ENCODE results near the gene PIP5KL1. TPM values are rescaled to one million over a fixed set of nuclear protein-coding genes. Genes with fewer than 3 reads are reported as not detected.

The PIP5KL1 gene
- polyA plus RNA-seq, 3 donors = 0.31 to 0.57 (median 0.39) TPM

GRCh38 chr9:127937388-127938297 lies 7.1 kb upstream of the PIP5KL1 start, which contains the start of gene DPM2:
Gene DPM2 (minus strand): TSS chr9:127937854. CDS start chr9:127937820, 34 bp downstream.
- WGBS (ENCODE audit: insufficient coverage) = 2% methylated on average over 44 of the region's 60 CpGs

More at GRCh38 chr9:127937388-127938297, 7.1 kb upstream of the PIP5KL1 start, which contains the start of gene DPM2:
- peak within 1 kb of the TSS; percentile 20 to 84 for H3K27ac ChIP-seq (ENCODE audit: low read depth in 1 of 2, low read length in 2 of 2)
- no peaks in the 10 kb centered on the region for H3K9me3 ChIP-seq (replicated peaks in 1 of 2; ENCODE audit: control insufficient read depth in 1 of 2, insufficient read depth in 1 of 2, low read length in 2 of 2)
- H3K27me3 ChIP-seq (ENCODE audit: control insufficient read depth in 2 of 2, insufficient read depth in 2 of 2, low read length in 2 of 2) = no peaks in the 10 kb centered on the region
- H3K4me1 ChIP-seq (ENCODE audit: control insufficient read depth in 1 of 2, insufficient read depth in 2 of 2, low read length in 2 of 2) = peaks cover 27 to 33% of the 10 kb centered on the region in 2 donors
- H3K4me3 Mint-ChIP-seq = peak within 1 kb of the TSS; percentile 95 to 100
- peaks cover 24% of the 10 kb centered on the region for H3K79me2 ChIP-seq (ENCODE audit: insufficient read depth, low read length)
- H3K27ac Mint-ChIP-seq = peak within 1 kb of the TSS; percentile 86 to 96 (median 93)
- no peak for TF ChIP-seq CTCF (IDR thresholded peaks at IDR 0.05)
- H2AFZ ChIP-seq (ENCODE audit: insufficient read depth, low read depth, low read length, poor library complexity, severe bottlenecking) = peak within 1 kb of the TSS; percentile 89
- peaks cover 16 to 36% of the 10 kb centered on the region in 2 donors for H3K36me3 Mint-ChIP-seq
- H3K9ac ChIP-seq (ENCODE audit: insufficient read depth, low read length, poor library complexity, severe bottlenecking) = peak within 1 kb of the TSS; percentile 68
- H4K20me1 ChIP-seq (ENCODE audit: insufficient read depth, low read length) = peaks cover 30% of the 10 kb centered on the region
- H3K4me1 Mint-ChIP-seq = peaks cover 39% of the 10 kb centered on the region
- H3K9me3 Mint-ChIP-seq = no peaks in the 10 kb centered on the region
- H3K4me2 ChIP-seq (replicated peaks; ENCODE audit: extremely low read depth, low read length, poor library complexity, severe bottlenecking) = peak within 1 kb of the TSS; percentile 93
- peak; percentile 65 to 73 (median 72) for DNase-seq
- intact Hi-C loops (cut with micrococcal nuclease) = no loop called here
- H3K36me3 ChIP-seq (replicated peaks in 1 of 2; ENCODE audit: control insufficient read depth in 1 of 2, insufficient read depth in 2 of 2, low read length in 2 of 2) = peaks cover 2 to 9% of the 10 kb centered on the region in 2 donors
- H3K4me3 ChIP-seq (replicated peaks in 1 of 3; ENCODE audit: low read depth in 2 of 3, low read length in 3 of 3) = peak within 1 kb of the TSS; percentile 56 to 89 (median 69)
- peaks cover 0 to 6% (median 3%) of the 10 kb centered on the region in 3 donors for H3K27me3 Mint-ChIP-seq (ENCODE audit: low read depth in 3 of 3)
